ENCODE results near the gene EPC2.
"Not testable (repeated sequence)": the region's sequence is repeated elsewhere in the genome, so short reads cannot be mapped to it uniquely, and the experiment has no call there.

Gene EPC2

GRCh38 chr2:148674063-148675020, 29.8 kb downstream of the EPC2 start (continued):
- no peak for TF ChIP-seq ZBTB49 (tag by site-specific recombination; IDR thresholded peaks at IDR 0.05; ENCODE audit: low read depth)

GRCh38 chr2:148675708-148676107, 31.2 kb downstream of the EPC2 start:
- Histone ChIP-seq H3K4me1 (ENCODE audit: control insufficient read depth, insufficient read depth, low read length) (peaks cover 13% of the 10 kb centered on the region), H3K36me3 (ENCODE audit: control insufficient read depth in 2 of 2, insufficient read depth in 1 of 2, low read length in 2 of 2) (no peaks in the 10 kb centered on the region), H3K9me3 (ENCODE audit: control insufficient read depth, insufficient read depth, low read depth, low read length) (no peaks in the 10 kb centered on the region), H3K4me3 (ENCODE audit: low read depth, low read length) (no peak overlapping the region), H3K27ac (ENCODE audit: extremely low read depth, low read depth, low read length) (no peak overlapping the region)
- ChIA-PET CTCF (interaction anchor here (0.6 to 2.1 kb wide), 4 partner anchors 7 to 67 kb away, joined by 3 to 11 read pairs (median 4); no protein-coding TSS in a partner anchor), POLR2A (interaction anchor here (0.5 kb wide), 1 partner anchor 30 kb away, joined by 5 read pairs; no protein-coding TSS in a partner anchor)
- no peak for TF ChIP-seq ZNF24 (tag by site-specific recombination; IDR thresholded peaks at IDR 0.05)
- TF ChIP-seq SETDB1 (IDR thresholded peaks at IDR 0.05; ENCODE audit: insufficient read length, low read length) = no peak
- TF ChIP-seq MEIS1 (CRISPR knock-in tag; IDR thresholded peaks at IDR 0.05; ENCODE audit: borderline replicate concordance) = no peak
- TF ChIP-seq ZSCAN16 (tag by site-specific recombination; IDR thresholded peaks at IDR 0.05) = no peak
- no peak for TF ChIP-seq ZBTB1 (tag by site-specific recombination; IDR thresholded peaks at IDR 0.05)
- TF ChIP-seq IKZF3 (tag by site-specific recombination; IDR thresholded peaks at IDR 0.05) = no peak
- no peak for TF ChIP-seq ZNF302 (tag by site-specific recombination; IDR thresholded peaks at IDR 0.05; ENCODE audit: low read depth)
- no peak for TF ChIP-seq ZNF596 (tag by site-specific recombination; IDR thresholded peaks at IDR 0.05)
- no peak for TF ChIP-seq ZNF624 (tag by site-specific recombination; IDR thresholded peaks at IDR 0.05)
- no peak for TF ChIP-seq ZNF501 (tag by site-specific recombination; IDR thresholded peaks at IDR 0.05)
- TF ChIP-seq EGR2 (tag by site-specific recombination; IDR thresholded peaks at IDR 0.05; ENCODE audit: low read depth) = no peak
- TF ChIP-seq ZNF280C (tag by site-specific recombination; IDR thresholded peaks at IDR 0.05) = no peak
- TF ChIP-seq ZNF391 (tag by site-specific recombination; IDR thresholded peaks at IDR 0.05; ENCODE audit: borderline replicate concordance, low read depth) = no peak

- peaks cover 14% of the 10 kb centered on the region for H3K4me1 ChIP-seq (ENCODE audit: control insufficient read depth, insufficient read depth, low read length)
- CTCF ChIA-PET; H3K4me3 ChIP-seq (ENCODE audit: low read depth, low read length); POLR2A ChIA-PET; H3K27ac ChIP-seq (ENCODE audit: extremely low read depth, low read depth, low read length); H3K9me3 ChIP-seq (ENCODE audit: control insufficient read depth, insufficient read depth, low read depth, low read length); H3K36me3 ChIP-seq (ENCODE audit: control insufficient read depth in 2 of 2, insufficient read depth in 1 of 2, low read length in 2 of 2): not testable (repeated sequence)
Observed at GRCh38 chr2:148678302-148679179, 34.0 kb downstream of the EPC2 start.

Measured in HEK293 (cell line).